ENCODE results near the gene CEBPG. TPM values are rescaled to one million over a fixed set of nuclear protein-coding genes. Genes with fewer than 3 reads are reported as not detected.
A peak's percentile ranks its signal among the peaks of the same experiment; 100 is the strongest.

The CEBPG gene
- total RNA-seq, 1 experiment from 2014 or later = 33.4 TPM

- intact Hi-C loops (cut with micrococcal nuclease; ENCODE audit: unreplicated experiment) = loop anchor here (1.0 to 10.0 kb wide), 3 partner anchors 95 to 717 kb away; partner anchors contain the start of gene PEPD
- Histone ChIP-seq H3K27ac (no peak overlapping the region), H3K27me3 (ENCODE audit: insufficient read depth, low read depth) (no peaks in the 10 kb centered on the region), H3K36me3 (ENCODE audit: low read depth) (no peaks in the 10 kb centered on the region), H2AFZ (no peak overlapping the region), H4K20me1 (ENCODE audit: insufficient read depth) (no peaks in the 10 kb centered on the region; the same call in 1 of the 2 replicates), H3K9me3 (ENCODE audit: insufficient read depth, low read depth) (no peaks in the 10 kb centered on the region), H3F3A (ENCODE audit: insufficient read depth, low read depth) (no peaks in the 10 kb centered on the region), H3K79me2 (ENCODE audit: low read depth) (no peaks in the 10 kb centered on the region), H3K9me2 (ENCODE audit: insufficient read depth) (no peaks in the 10 kb centered on the region), H3K4me3 (no peak overlapping the region), H3K4me2 (no peak overlapping the region), H3K4me1 (replicated peaks; ENCODE audit: insufficient read depth) (no peaks in the 10 kb centered on the region)
- no peak for TF ChIP-seq EZH2 (IDR thresholded peaks at IDR 0.05; ENCODE audit: low read depth)
- no peak for TF ChIP-seq CTCF (conservative IDR thresholded peaks at IDR 0.05)
- BruUV-seq (replicated peaks) = no TSS peak
- ChIA-PET POLR2A (ENCODE audit: unreplicated experiment) (no interaction called here), CTCF (interaction anchor here (0.6 to 1.2 kb wide), 7 partner anchors 14 to 366 kb away, joined by 3 to 6 read pairs (median 4); no protein-coding TSS in a partner anchor)
- no peak for DNase-seq
These were observed 56.6 kb downstream of the CEBPG start for GRCh38 chr19:33429891-33430673.

- Histone ChIP-seq H3K9me2 (ENCODE audit: insufficient read depth) (no peaks in the 10 kb centered on the region), H3K4me1 (replicated peaks; ENCODE audit: insufficient read depth) (no peaks in the 10 kb centered on the region), H3K4me3 (no peak overlapping the region), H3K27ac (no peak overlapping the region), H3K27me3 (ENCODE audit: insufficient read depth, low read depth) (no peaks in the 10 kb centered on the region), H3K9me3 (ENCODE audit: insufficient read depth, low read depth) (no peaks in the 10 kb centered on the region), H3F3A (ENCODE audit: insufficient read depth, low read depth) (no peaks in the 10 kb centered on the region), H3K4me2 (no peak overlapping the region), H4K20me1 (ENCODE audit: insufficient read depth) (no peaks in the 10 kb centered on the region; the same call in 1 of the 2 replicates), H2AFZ (no peak overlapping the region), H3K36me3 (ENCODE audit: low read depth) (no peaks in the 10 kb centered on the region), H3K79me2 (ENCODE audit: low read depth) (no peaks in the 10 kb centered on the region)
- intact Hi-C loops (cut with micrococcal nuclease; ENCODE audit: unreplicated experiment) = loop anchor here (1.0 to 10.0 kb wide), 3 partner anchors 94 to 717 kb away; partner anchors contain the start of gene PEPD
- TF ChIP-seq EZH2 (IDR thresholded peaks at IDR 0.05; ENCODE audit: low read depth) (no peak), CTCF (conservative IDR thresholded peaks at IDR 0.05) (peak; percentile 90)
- DNase-seq = peak; percentile 63 to 65
- POLR2A ChIA-PET (ENCODE audit: unreplicated experiment) = no interaction called here
- CTCF ChIA-PET = interaction anchor here (0.6 to 1.2 kb wide), 9 partner anchors 15 to 365 kb away, joined by 3 to 8 read pairs (median 4); no protein-coding TSS in a partner anchor
- no TSS peak for BruUV-seq (replicated peaks)
These were observed 57.3 kb downstream of the CEBPG start for GRCh38 chr19:33430674-33431277.

- H2AFZ ChIP-seq = no peak overlapping the region
- intact Hi-C loops (cut with micrococcal nuclease; ENCODE audit: unreplicated experiment) = loop anchor here (5.0 to 10.0 kb wide), 2 partner anchors 93 to 715 kb away; partner anchors contain the start of gene PEPD
- H3K4me2 ChIP-seq = no peak overlapping the region
- H3K9me3 ChIP-seq (ENCODE audit: insufficient read depth, low read depth) = no peaks in the 10 kb centered on the region
- no peaks in the 10 kb centered on the region for H3F3A ChIP-seq (ENCODE audit: insufficient read depth, low read depth)
- no peaks in the 10 kb centered on the region; the same call in 1 of the 2 replicates for H4K20me1 ChIP-seq (ENCODE audit: insufficient read depth)
- H3K4me3 ChIP-seq = no peak overlapping the region
- no peaks in the 10 kb centered on the region for H3K4me1 ChIP-seq (replicated peaks; ENCODE audit: insufficient read depth)
- ChIA-PET CTCF (interaction anchor here (0.6 to 0.7 kb wide), 5 partner anchors 113 to 673 kb away, joined by 3 to 12 read pairs (median 5); no protein-coding TSS in a partner anchor), POLR2A (ENCODE audit: unreplicated experiment) (no interaction called here)
- H3K79me2 ChIP-seq (ENCODE audit: low read depth) = no peaks in the 10 kb centered on the region
- H3K27ac ChIP-seq = no peak overlapping the region
- TF ChIP-seq CTCF (conservative IDR thresholded peaks at IDR 0.05) (no peak), EZH2 (IDR thresholded peaks at IDR 0.05; ENCODE audit: low read depth) (no peak)
- no peak for DNase-seq
- no peaks in the 10 kb centered on the region for H3K36me3 ChIP-seq (ENCODE audit: low read depth)
- no peaks in the 10 kb centered on the region for H3K27me3 ChIP-seq (ENCODE audit: insufficient read depth, low read depth)
- BruUV-seq (replicated peaks) = no TSS peak
- no peaks in the 10 kb centered on the region for H3K9me2 ChIP-seq (ENCODE audit: insufficient read depth)
These were observed 58.5 kb downstream of the CEBPG start for GRCh38 chr19:33432015-33432414.

Other genes with a start within 250 kb of the CEBPG start
- 0.59 TPM in 1 of 2 replicates, not detected in the other for gene WDR88, start 241.6 kb upstream of the CEBPG start, total RNA-seq (2021)
- gene LRP3, start 179.4 kb upstream of the CEBPG start, total RNA-seq (2021) = 2.3 and 3.0 TPM in 2 replicates
- gene SLC7A10, start 147.9 kb upstream of the CEBPG start, total RNA-seq (2021) = not detected in 2 replicates
- 8.9 and 9.2 TPM in 2 replicates for gene CEBPA, start 71.2 kb upstream of the CEBPG start, total RNA-seq (2021)
- gene PEPD, start 148.1 kb downstream of the CEBPG start, total RNA-seq (2021) = 64.9 and 71.0 TPM in 2 replicates
- gene CHST8, start 248.2 kb downstream of the CEBPG start, total RNA-seq (2021) = not detected in 2 replicates